Coronary artery (tissue), 2 donors: ENCODE data around the gene ANTXR1.

Experiments used
- DNase-seq: peaks from one replicate; pipeline ENCODE4 v3.0.0-alpha.2; 2017; ENCODE audit warnings: low spot score
- H3K27ac ChIP-seq, 2 donors: fragments of 200-600 bp; sonication (generic); one replicate each; pipeline ENCODE4 v1.5.1; 2016 to 2019
- H3K4me3 ChIP-seq: fragments of 200-600 bp; sonication (generic); 2 replicates; pipeline ENCODE4 v1.5.1; 2016; ENCODE audit warnings: mild to moderate bottlenecking, moderate library complexity
- CTCF ChIP-seq: fragments of 200-600 bp; sonication (generic); IDR thresholded peaks from one replicate; pipeline ENCODE4 v1.5.1; 2019; ENCODE audit warnings: antibody characterized with exemption

Gene ANTXR1

DNA sequence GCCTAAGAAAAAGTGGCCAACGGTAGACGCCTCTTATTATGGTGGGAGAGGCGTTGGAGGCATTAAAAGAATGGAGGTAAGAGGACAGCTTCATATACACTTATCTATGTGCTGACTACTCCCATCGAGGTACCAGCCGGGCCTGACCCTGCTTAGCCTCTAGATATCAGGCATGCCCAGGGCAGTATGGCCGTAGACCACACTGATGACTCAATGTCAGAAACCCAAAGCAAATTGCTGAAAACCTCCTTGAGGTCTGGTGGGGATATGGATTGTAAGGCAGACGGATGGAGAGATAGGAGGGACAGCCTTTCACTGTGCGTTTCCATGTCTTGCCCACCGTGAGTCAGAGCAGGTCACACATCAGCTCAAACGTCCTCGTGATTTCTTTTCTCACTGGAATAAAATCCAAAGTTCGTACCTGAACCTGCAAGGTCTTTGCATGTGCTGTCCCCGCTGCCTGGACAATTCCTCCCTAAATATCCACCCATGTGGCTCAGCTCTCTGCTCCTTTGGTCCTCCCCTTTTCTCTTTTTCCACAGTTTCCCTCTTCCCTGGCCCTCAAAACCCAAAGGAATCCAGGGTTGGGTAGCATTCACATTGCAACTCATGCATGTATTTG lies 168.9 kb downstream of the ANTXR1 start:
- Histone ChIP-seq H3K27ac (peak overlapping the region in 1 of 2 donors; percentile 49), H3K4me3 (no peak overlapping the region)
- no peak for DNase-seq
- no peak for TF ChIP-seq CTCF

DNA sequence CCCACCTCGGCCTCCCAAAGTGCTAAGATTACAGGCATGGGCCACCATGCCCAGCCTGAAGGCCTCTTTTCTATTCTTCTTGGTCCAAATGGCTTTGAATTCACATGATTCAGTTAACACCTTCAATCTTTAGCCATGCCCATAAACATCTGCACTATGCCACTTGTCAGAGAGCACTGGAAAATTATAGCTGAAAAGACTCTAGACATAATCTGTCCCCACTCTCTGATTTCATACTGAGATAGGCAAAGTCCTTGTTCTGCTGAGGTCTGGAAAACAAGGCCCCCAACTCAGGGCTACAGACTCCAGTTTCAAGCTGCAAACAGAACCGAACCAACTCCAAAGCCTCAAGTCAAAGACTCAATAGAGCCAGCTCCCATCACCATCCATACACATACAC lies 170.7 kb downstream of the ANTXR1 start:
- H3K27ac ChIP-seq = peak overlapping the region in 1 of 2 donors; percentile 27
- H3K4me3 ChIP-seq = no peak overlapping the region
- no peak for DNase-seq
- no peak for TF ChIP-seq CTCF

GRCh38 chr2:69184224-69184623 lies 171.2 kb downstream of the ANTXR1 start:
- peak overlapping the region in 1 of 2 donors; percentile 27 for H3K27ac ChIP-seq
- TF ChIP-seq CTCF = no peak
- DNase-seq = no peak

GRCh38 chr2:69185807-69186206 lies 172.8 kb downstream of the ANTXR1 start:
- TF ChIP-seq CTCF = no peak
- no peak for DNase-seq
- Histone ChIP-seq H3K4me3 (no peak overlapping the region), H3K27ac (peak overlapping the region in 1 of 2 donors; percentile 47)

More at GRCh38 chr2:69184224-69184623, 171.2 kb downstream of the ANTXR1 start:
- no peak overlapping the region for H3K4me3 ChIP-seq

DNA sequence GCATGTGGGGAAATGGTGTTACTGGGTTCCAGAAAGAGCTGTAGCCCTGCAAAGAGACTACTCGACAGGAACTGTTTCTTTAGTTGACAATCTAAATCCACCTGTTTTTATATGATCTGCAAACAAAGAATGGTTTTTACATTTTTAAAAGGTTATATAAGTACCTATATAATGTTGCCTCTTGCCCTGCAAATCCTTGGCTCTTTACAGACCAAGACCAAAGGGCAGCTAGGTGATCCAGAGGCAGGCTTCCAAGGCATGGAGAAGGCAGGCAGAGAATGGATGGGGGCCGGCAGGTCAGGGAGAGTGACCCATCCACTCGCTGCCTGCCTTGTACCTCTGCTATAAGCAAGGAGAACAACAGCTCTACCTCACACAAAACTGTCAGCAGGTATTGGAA lies 173.6 kb downstream of the ANTXR1 start:
- no peak for TF ChIP-seq CTCF
- no peak for DNase-seq
- H3K27ac ChIP-seq = peak overlapping the region in 1 of 2 donors; percentile 5
- no peak overlapping the region for H3K4me3 ChIP-seq

- DNase-seq = no peak
- Histone ChIP-seq H3K4me3 (no peak overlapping the region), H3K27ac (peak overlapping the region; percentile 15 to 50)
- TF ChIP-seq CTCF = no peak
Observed at GRCh38 chr2:69188182-69188900, 175.4 kb downstream of the ANTXR1 start.
